ENCODE measurements around the gene MEIOSIN. TPM values are rescaled to one million over a fixed set of nuclear protein-coding genes. Genes with fewer than 3 reads are reported as not detected.
"Not testable (repeated sequence)": the region's sequence is repeated elsewhere in the genome, so short reads cannot be mapped to it uniquely, and the experiment has no call there.

MEIOSIN gene
- total RNA-seq, 4 donors from 2014 or later: not detected

- peak overlapping the region; percentile 51 to 66 (median 58) for H3K4me3 ChIP-seq
- H3K27ac ChIP-seq: peak overlapping the region; percentile 87 to 95 (median 91)
- peak; percentile 99 for DNase-seq
- peaks cover 0 to 30% (median 5%) of the 10 kb centered on the region in 4 donors for H3K4me1 ChIP-seq
- H3K36me3 ChIP-seq: peaks cover 0 to 10% (median 0%) of the 10 kb centered on the region in 3 donors
- H3K27me3 ChIP-seq: no peaks in the 10 kb centered on the region
- H3K9me3 ChIP-seq: no peaks in the 10 kb centered on the region
- TF ChIP-seq POLR2A (IDR thresholded peaks at IDR 0.05): peak in 1 of 2 donors; percentile 73
- peak in 5 of 6 experiments; percentile 15 to 48 (median 33) for TF ChIP-seq CTCF (IDR thresholded peaks at IDR 0.05)
Measured at GRCh38 chr19:45717131-45717982, 15.9 kb upstream of the MEIOSIN start.

GRCh38 chr19:45717983-45718650 lies 15.1 kb upstream of the MEIOSIN start:
- H3K4me3 ChIP-seq: peak overlapping the region; percentile 51 to 66 (median 58)
- no peak for DNase-seq
- no peaks in the 10 kb centered on the region for H3K27me3 ChIP-seq
- peaks cover 0 to 7% (median 0%) of the 10 kb centered on the region in 3 donors for H3K36me3 ChIP-seq
- H3K27ac ChIP-seq: peak overlapping the region; percentile 87 to 95 (median 91)
- peaks cover 0 to 30% (median 5%) of the 10 kb centered on the region in 4 donors for H3K4me1 ChIP-seq
- no peak for TF ChIP-seq POLR2A (IDR thresholded peaks at IDR 0.05)
- no peaks in the 10 kb centered on the region for H3K9me3 ChIP-seq

GRCh38 chr19:45720065-45720464 lies 13.2 kb upstream of the MEIOSIN start:
- peaks cover 0 to 16% (median 0%) of the 10 kb centered on the region in 3 donors for H3K36me3 ChIP-seq
- not testable (repeated sequence) for H3K4me3 ChIP-seq, DNase-seq, H3K9me3 ChIP-seq, H3K27me3 ChIP-seq
- H3K27ac ChIP-seq: peak overlapping the region in 3 of 4 donors; percentile 55 to 88 (median 82)
- H3K4me1 ChIP-seq: peaks cover 0 to 30% (median 5%) of the 10 kb centered on the region in 4 donors

- DNase-seq: not testable (repeated sequence)
Measured at GRCh38 chr19:45728683-45729082, 4.6 kb upstream of the MEIOSIN start.

GRCh38 chr19:45729800-45730290 lies 3.4 kb upstream of the MEIOSIN start:
- Histone ChIP-seq H3K27me3 (no peaks in the 10 kb centered on the region), H3K27ac (peak overlapping the region in 3 of 4 donors; percentile 77 to 78 (median 78)), H3K4me3 (peak overlapping the region; percentile 74 to 89 (median 76)), H3K4me1 (peaks cover 0 to 19% (median 5%) of the 10 kb centered on the region in 4 donors), H3K9me3 (no peaks in the 10 kb centered on the region), H3K36me3 (peaks cover 0 to 11% (median 0%) of the 10 kb centered on the region in 3 donors)
- no peak for TF ChIP-seq POLR2A (IDR thresholded peaks at IDR 0.05)
- TF ChIP-seq CTCF (IDR thresholded peaks at IDR 0.05): no peak
- DNase-seq: no peak

More at GRCh38 chr19:45728683-45729082, 4.6 kb upstream of the MEIOSIN start:
- not testable (repeated sequence) for H3K4me3 ChIP-seq, H3K9me3 ChIP-seq, H3K27ac ChIP-seq, H3K27me3 ChIP-seq
- Histone ChIP-seq H3K4me1 (peaks cover 0 to 19% (median 5%) of the 10 kb centered on the region in 4 donors), H3K36me3 (peaks cover 0 to 15% (median 0%) of the 10 kb centered on the region in 3 donors)

GRCh38 chr19:45730368-45731288 lies 2.6 kb upstream of the MEIOSIN start, which contains the start of gene FBXO46:
Gene FBXO46, minus strand, starts transcription at chr19:45730896. Its CDS starts 17,401 bp downstream, at chr19:45713495.
- peak; percentile 64 to 88 for TF ChIP-seq POLR2A (IDR thresholded peaks at IDR 0.05)
- TF ChIP-seq CTCF (IDR thresholded peaks at IDR 0.05): peak in 1 of 6 experiments; percentile 2
- H3K9me3 ChIP-seq: no peaks in the 10 kb centered on the region

More at GRCh38 chr19:45730368-45731288, 2.6 kb upstream of the MEIOSIN start, which contains the start of gene FBXO46:
- peak; percentile 95 to 98 (median 96) for DNase-seq
- H3K4me1 ChIP-seq: peaks cover 0 to 19% (median 5%) of the 10 kb centered on the region in 4 donors
- peak within 1 kb of the TSS; percentile 47 to 78 (median 78) for H3K27ac ChIP-seq
- H3K27me3 ChIP-seq: no peaks in the 10 kb centered on the region
- H3K4me3 ChIP-seq: peak within 1 kb of the TSS; percentile 74 to 89 (median 76)
- H3K36me3 ChIP-seq: peaks cover 0 to 3% (median 0%) of the 10 kb centered on the region in 3 donors

Measured in Peyer's patch (tissue), 4 donors.